GM19043 (cell line): ENCODE data around the gene SLC4A5.
"Not testable (repeated sequence)": the region's sequence is repeated elsewhere in the genome, so short reads cannot be mapped to it uniquely, and the experiment has no call there.

Source experiments
- ATAC-seq: cut with Tn5 transposase; IDR thresholded peaks from one replicate; pipeline ENCODE4 v1.9.1; 2021; ENCODE audit warnings: low read depth; ENCODE audit not compliant: unreplicated experiment

SLC4A5 gene

DNA sequence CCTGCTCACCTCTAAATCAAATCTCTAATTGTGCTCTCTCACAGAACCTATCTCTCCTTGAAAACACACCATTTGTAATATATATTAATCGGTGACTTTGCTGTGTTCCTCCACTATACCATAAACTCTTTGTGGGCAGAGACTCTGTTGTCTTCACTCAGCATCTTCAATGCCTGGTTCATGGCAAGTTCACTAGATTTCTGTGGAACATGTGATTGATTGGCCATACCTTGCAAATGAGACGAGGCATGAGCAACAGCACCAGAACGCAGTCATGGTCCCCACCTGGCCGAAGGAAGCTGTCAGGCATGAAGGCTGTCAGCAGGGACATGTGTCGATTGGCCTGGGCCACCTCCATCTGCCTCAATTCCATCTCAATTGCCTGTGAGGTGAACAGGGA, 25.3 kb upstream of the SLC4A5 start:
- ATAC-seq: no peak

DNA sequence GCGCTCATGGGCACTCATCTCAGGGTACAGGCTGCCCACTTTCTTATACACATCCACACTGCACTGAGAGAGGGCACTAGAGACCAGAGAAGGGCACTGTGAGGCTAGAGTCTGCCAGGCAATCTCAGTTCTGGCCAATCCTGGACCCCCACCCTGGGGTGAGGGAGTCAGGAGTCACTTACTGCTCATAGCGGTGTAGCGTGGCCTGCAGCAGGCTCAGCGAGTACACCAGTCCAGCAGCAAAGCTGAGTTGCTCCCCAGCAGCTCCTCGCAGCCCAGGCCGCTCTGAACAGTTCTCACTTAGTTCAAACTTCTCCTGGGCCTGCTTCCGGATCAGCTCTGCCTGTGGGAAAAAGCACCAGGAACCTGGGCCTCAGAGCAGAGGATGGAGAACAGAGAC, 24.6 kb upstream of the SLC4A5 start:
- no peak for ATAC-seq

GRCh38 chr2:74366036-74366435, 22.8 kb upstream of the SLC4A5 start:
- ATAC-seq: no peak

DNA sequence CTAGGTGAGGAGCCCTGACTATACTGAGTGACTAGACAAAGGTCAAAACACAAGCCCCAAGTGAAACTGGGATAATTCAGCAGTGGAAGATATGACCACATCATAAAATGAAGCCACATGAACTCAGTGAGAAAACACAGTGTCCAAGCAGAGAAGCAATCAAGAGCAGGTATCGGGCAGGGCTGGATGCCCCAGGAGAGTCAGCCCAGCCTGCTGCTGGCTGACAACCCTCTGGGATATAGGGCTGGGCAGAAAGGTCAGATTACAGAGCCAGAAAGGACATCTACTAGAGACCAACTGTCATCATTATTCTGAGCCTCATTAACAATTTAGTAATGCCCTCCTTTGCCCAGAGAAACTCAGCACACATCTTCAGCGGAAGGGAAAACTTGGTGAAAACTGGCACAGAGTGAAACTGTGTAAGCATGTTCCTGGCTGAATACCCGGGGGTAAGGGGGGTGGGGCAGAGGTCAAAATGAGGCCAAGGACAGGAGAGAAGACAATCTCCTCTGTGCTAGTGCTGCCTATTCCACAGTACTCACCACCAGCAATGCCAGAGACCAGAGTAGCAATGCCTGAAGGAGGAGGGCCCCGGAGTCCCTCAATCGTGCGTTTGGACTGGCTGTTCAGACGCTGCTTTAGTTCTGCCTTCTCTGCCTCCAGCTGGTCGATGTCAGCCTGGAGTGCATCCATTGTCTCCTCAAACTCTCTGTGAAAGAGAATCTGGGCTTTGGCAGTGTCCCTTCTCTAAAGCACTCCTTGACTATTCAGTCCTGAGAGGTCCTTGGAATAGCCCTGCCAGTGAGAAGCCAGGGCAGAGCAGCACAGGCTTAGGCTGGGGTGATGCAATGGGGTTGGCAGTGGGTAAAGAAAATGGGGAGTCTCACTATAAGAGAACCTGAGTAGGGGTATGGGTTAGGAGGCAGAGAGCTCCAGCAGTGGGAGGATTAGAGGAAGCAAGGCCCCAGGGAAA, 21.6 kb upstream of the SLC4A5 start:
- no peak for ATAC-seq

DNA sequence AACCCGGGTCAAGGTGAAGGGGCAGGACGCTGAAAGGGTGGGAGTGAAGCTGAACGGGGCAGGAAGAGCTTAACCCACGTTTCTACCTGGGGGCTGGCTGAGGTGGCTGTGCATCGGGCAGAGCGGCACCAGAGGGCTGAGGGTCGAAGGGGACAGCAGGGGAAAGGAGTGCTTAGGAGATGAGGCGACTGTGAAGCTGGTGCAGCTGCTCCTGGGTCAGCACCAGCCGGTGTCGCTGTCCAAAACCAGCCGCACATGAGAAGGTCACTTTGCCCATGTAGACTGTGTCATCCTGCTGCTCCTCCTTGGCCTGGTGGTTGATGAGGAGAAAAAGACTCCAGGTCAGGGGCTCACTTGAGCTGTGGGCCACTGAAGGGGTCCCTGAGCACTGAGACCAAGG, 18.1 kb upstream of the SLC4A5 start:
- no peak for ATAC-seq

- no peak for ATAC-seq
Observed at GRCh38 chr2:74357627-74358026, 14.4 kb upstream of the SLC4A5 start.

DNA sequence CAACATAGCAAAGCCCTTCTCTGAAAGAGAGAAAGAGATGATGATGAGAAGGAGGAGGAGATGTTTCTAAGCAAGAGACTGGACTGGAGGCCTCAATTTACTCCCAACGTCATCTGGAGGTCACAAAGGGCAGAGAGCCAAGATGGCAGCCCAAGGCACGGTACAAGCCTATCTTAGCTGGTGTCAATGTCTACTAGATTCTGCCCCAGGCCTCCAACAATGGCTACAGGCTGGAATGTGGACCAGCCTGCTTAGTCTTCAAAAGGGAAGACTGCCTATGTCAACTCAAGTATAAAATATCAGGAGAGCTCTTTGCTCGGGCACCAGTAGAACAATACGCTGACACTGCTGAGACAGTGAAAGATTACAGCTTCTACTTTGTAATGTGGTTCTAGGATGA, 6.7 kb upstream of the SLC4A5 start:
- ATAC-seq: no peak

- ATAC-seq: no peak
Observed at GRCh38 chr2:74347742-74348141, 4.5 kb upstream of the SLC4A5 start.

GRCh38 chr2:74347303-74347702, 4.1 kb upstream of the SLC4A5 start:
- ATAC-seq: no peak

DNA sequence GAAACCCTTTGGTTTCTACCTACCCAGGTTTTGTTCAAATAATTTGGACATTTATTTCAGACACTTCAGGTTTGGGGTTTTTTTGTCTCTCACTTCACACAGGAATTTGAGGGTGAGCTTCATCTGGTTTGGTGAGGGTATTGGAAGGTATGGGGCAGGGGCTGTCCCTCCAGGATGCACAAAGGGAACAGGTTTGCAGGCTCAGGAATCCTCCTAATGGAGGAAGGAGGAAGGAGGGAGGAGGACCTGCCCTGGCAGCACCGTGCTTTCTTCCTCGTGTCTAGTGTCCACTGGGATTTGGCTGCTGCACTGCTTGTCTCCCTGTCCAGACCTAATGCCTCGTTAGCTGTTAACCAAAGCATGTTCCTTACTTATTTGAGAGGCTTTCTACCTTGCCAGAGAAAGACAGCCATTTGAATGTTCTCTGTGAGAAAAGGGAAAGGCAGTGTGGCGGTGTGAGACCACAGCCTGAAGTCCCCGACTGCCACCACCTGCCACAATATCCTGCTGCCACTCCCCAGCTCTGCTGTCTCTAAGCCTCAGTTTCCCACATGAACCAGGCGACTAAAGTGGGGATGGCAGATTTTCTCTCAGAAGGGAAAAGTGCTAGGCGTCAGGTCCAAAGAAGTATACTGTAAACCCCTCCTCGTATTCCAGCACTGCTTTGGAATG, 2.2 kb upstream of the SLC4A5 start:
- no peak for ATAC-seq

GRCh38 chr2:74336227-74336626, 7.0 kb downstream of the SLC4A5 start:
- not testable (repeated sequence) for ATAC-seq

GRCh38 chr2:74334931-74335333, 8.3 kb downstream of the SLC4A5 start:
- no peak for ATAC-seq

DNA sequence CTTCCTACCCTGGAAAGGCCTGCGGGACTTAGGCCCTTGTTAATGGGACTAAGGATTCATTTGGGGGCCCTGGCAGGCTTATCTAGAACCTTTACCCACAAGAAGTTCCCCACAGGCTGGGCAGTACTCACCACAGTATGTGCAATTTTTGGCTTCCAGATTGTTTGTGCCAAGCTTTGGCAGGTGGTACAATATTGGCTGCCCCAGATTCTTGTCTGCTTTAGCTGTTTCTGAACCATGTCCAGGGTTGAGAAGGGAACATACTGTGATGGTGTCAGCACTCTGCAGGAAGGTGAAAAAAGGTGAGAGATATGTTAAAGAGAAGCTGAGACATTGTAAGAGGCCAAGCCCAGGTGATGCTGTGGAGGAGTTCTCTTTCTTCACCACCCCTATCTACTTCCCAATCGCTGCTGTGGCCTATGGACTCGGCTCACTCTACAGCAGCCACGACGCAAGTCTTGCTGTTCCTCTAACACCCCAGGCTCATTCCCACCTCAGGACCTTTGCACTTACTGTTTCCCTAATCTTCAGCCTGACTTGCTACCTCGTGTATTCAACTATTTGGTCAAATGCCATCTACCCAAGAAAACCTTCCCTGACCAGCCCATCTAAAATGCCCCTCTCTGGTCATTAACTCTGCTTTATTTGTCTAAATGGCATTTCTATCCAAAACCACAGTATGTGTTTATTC, 9.2 kb downstream of the SLC4A5 start:
- ATAC-seq: no peak

GRCh38 chr2:74333175-74333574, 10.0 kb downstream of the SLC4A5 start:
- no peak for ATAC-seq

DNA sequence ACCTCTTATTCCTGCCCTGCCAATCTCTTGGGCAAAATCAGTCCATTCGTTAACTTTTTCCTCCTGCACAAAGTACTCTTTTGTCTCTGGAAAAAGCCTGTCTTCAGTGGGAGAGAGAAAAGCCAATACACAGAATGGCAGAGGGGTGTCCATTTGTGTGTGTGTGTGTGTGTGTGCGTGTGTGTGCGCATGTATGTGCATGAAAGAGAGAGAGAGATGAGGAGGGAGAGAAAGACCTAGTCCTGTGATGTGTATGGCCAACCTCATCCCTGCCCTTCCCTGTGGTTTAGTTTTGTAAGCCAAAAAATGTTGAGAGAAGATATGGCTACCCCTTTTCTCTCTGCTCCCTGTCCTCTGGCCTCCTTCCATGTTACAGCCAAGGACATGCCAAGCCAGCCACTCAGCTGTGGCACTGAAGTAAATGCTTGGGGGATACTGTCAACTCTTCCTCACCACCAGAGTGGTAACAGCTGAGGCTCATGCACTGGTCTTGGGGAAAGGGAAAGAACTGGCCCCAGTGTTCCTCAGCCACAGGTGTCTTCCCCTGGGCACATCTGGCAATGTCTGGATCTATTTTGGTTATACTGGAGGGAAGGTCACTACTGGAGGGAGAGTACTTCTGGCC, 10.6 kb downstream of the SLC4A5 start:
- ATAC-seq: no peak

DNA sequence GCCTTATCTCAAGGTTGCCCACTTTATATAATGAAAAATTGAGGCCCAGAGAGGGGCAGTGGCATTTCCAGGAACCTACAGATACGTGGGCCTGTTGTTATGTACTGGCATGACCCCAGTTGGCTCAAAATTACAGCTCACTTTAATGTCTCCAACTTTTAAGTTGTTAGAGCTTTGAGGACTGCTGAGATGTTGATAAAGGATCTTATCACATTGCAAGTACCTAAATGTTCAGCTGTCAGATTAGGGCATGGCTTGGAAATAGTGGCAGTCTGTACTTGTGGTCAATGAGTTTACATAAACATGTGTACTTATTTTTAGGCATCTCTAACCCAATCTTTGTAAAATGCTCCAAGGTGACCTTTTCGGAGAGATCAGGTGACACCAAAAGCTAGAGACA, 14.6 kb downstream of the SLC4A5 start:
- ATAC-seq: no peak

- ATAC-seq: no peak
Observed at GRCh38 chr2:74328074-74328473, 15.1 kb downstream of the SLC4A5 start.

- ATAC-seq: no peak
Observed at GRCh38 chr2:74327627-74328026, 15.6 kb downstream of the SLC4A5 start.

GRCh38 chr2:74327199-74327598, 16.0 kb downstream of the SLC4A5 start:
- ATAC-seq: no peak

- no peak for ATAC-seq
Observed at GRCh38 chr2:74325815-74326214, 17.4 kb downstream of the SLC4A5 start.

GRCh38 chr2:74321737-74322136, 21.5 kb downstream of the SLC4A5 start:
- no peak for ATAC-seq
